Body of pancreas (tissue), 4 donors: Measurements from ENCODE around the gene SMIM41.

Source experiments
- CTCF ChIP-seq, 7 experiments: fragments of 450-650 bp in 4 of 7; fragments of 200-600 bp in 3 of 7; sonication (generic) in 3 of 7; IDR thresholded peaks; one replicate each; pipeline ENCODE4 v1.5.1; 2016 to 2019; ENCODE audit warnings: antibody characterized with exemption in 7 of 7
- POLR2A ChIP-seq, 3 donors: fragments of 450-650 bp; IDR thresholded peaks; one replicate each; pipeline ENCODE4 v1.6.1; 2016; ENCODE audit warnings: antibody characterized with exemption in 3 of 3, mild to moderate bottlenecking in 2 of 3

DNA sequence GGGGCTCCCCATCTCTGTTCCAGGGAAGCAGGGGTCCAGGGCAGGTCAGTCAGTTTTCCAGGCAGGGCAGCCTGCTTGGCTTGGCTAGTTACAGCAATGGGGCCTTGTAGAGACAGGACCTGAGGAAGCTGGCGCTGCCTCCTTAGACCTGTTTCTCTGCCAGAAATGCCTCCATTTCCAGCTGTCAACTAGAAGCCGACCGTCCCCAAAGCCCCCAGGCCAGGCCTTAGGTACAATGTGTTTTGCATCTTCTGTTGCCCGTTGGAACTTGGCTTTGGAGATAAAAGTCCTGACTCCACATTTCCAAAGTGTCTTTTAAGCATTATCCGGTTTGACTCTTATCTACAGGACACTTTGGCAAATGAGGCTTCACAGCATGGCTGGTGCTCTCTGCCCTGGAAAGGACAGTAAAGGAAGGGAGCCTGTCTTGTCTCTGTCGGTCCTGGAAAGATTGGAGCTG is 69.7 kb downstream of the SMIM41 start:
- TF ChIP-seq CTCF (IDR thresholded peaks at IDR 0.05) (no peak), POLR2A (IDR thresholded peaks at IDR 0.05) (no peak)
